Omental fat pad (tissue), 4 donors: Measurements from ENCODE around the gene KCNAB1. TPM values are rescaled to one million over a fixed set of nuclear protein-coding genes. Genes with fewer than 3 reads are reported as not detected.
"Not testable (repeated sequence)": the region's sequence is repeated elsewhere in the genome, so short reads cannot be mapped to it uniquely, and the experiment has no call there.

Experiments used
- ATAC-seq: fragments of 150-250 bp; one replicate; pipeline ENCODE4 v1.9.1; 2016; ENCODE audit warnings: mild to moderate bottlenecking, moderate library complexity; ENCODE audit not compliant: low FRiP score
- DNase-seq: peaks from one replicate; pipeline ENCODE4 v3.0.0-alpha.2; 2019; ENCODE audit warnings: low spot score
- total RNA-seq, 4 donors: library from RNA; depleted of rRNA; stranded (reverse); fragments of >200 nt; gene quantifications; one replicate each; pipeline ENCODE4 v1.1.0, GENCODE V29; 2016
- TF ChIP-seq, protein P1 (sequence below), 3 donors: fragments of 450-650 bp; IDR thresholded peaks; one replicate each; pipeline ENCODE4 v1.5.1; 2016 to 2017; ENCODE audit warnings: antibody characterized with exemption in 3 of 3, mild to moderate bottlenecking in 3 of 3, moderate library complexity in 2 of 3

KCNAB1 gene
- total RNA-seq, result 10 to 100 TPM in 1 of 4 donors, 1 to 10 TPM in 3; 2.2 to 12.6 (median 5.7) TPM

DNA sequence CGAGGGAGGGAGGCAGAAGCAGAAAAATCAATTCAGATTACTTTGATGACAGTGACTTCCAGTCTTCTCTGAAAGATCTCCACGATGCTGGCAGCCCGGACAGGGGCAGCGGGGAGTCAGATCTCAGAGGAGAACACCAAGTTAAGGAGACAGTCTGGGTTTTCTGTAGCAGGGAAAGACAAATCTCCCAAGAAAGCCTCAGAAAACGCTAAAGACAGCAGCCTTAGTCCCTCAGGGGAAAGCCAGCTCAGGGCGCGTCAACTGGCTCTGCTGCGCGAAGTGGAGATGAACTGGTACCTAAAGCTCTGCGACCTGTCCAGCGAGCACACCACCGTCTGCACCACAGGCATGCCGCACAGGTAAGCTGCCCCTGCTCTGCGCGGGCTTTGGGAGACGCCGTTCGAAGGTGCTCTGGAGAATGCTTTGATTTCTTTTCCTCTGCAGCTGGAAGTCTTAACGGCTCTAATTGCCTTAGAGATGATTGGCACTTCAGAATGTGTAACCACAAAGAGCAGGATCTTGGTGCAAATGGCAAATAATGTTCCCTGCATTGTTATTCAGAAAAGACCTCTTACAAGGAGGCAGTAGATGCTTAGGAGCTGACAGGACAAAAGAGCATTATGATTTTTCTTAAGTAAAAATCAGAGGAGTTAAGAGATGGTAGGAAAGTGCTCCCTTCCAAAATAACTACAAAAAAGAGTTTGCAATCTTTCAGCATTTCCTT, at the start of gene KCNAB1:
TSS of gene KCNAB1 (plus strand) at position 51 of the 724 bp plus-strand sequence.
- TF ChIP-seq, protein P1, sequence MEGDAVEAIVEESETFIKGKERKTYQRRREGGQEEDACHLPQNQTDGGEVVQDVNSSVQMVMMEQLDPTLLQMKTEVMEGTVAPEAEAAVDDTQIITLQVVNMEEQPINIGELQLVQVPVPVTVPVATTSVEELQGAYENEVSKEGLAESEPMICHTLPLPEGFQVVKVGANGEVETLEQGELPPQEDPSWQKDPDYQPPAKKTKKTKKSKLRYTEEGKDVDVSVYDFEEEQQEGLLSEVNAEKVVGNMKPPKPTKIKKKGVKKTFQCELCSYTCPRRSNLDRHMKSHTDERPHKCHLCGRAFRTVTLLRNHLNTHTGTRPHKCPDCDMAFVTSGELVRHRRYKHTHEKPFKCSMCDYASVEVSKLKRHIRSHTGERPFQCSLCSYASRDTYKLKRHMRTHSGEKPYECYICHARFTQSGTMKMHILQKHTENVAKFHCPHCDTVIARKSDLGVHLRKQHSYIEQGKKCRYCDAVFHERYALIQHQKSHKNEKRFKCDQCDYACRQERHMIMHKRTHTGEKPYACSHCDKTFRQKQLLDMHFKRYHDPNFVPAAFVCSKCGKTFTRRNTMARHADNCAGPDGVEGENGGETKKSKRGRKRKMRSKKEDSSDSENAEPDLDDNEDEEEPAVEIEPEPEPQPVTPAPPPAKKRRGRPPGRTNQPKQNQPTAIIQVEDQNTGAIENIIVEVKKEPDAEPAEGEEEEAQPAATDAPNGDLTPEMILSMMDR (IDR thresholded peaks at IDR 0.05), result no peak
- DNase-seq (no peak), ATAC-seq (no peak)

DNA sequence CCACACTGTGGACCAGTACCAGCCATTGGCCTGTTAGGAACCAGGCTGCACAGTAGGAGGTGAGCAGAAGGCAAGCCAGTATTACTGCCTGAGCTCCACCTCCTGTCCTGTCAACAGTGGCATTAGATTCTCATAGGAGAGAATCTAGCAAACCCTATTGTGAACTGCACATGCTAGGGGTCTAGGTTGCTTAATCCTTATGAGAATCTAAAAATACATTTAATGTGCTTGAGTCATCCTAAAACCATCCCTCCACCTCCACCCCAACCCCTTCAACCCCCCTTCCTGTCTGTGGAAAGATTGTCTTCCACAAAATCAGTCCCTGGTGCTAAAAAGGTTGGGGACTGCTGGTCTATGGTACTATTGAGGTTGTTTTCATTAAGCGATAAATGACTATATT, 49.3 kb upstream of the KCNAB1 start:
- TF ChIP-seq, protein P1 (IDR thresholded peaks at IDR 0.05), result no peak
- ATAC-seq (no peak), DNase-seq (no peak)

DNA sequence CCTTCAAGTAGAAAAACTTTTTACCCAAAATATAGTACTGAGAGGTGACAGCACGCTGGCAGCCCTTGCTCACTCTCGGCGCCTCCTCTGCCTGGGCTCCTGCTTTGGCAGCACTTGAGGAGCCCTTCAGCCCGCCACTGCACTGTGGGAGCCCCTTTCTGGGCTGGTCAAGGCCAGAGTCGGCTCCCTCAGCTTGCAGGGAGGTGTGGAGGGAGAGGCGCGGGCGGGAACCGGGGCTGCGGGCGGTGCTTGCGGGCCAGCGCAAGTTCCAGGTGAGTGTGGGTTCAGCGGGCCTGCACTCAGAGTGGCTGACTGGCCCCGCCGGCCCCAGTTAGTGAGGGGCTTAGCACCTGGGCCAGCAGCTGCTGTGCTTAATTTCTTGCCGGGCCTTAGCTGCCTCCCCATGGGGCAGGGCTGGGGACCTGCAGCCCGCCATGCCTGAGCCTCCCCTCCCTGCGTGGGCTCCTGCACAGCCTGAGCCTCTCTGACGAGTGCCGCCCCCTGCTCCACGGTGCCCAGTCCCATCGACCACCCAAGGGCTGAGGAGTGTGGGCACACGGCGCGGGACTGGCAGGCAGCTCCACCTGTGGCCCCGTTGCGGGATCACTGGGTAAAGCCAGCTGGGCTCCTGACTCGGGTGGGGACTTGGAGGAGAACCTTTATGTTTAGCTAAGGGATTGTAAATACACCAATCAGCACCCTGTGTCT, 47.3 kb upstream of the KCNAB1 start:
- not testable (repeated sequence) for DNase-seq

DNA sequence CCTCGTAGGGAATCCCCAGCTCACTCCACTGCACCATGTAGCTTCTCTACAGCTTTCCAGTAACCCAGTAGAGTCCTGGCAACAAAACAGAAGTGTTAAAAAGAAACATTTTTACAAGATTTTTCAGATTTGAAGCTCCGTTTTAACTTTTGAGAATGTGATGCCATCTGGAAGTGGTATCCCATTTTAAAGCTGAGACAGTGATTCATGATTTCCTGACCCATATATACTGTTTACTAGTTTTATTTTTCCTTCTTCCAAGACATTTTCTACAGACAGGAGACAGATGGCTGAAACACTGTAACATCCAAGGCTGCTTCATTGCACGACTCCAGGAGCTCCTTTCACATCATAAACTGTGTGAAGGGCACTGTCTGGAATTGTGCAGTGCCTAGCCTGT, 30.3 kb upstream of the KCNAB1 start:
- TF ChIP-seq, protein P1 (IDR thresholded peaks at IDR 0.05), result no peak
- ATAC-seq (no peak), DNase-seq (no peak)

More for the DNA sequence above, 47.3 kb upstream of the KCNAB1 start:
- ATAC-seq, result not testable (repeated sequence)

DNA sequence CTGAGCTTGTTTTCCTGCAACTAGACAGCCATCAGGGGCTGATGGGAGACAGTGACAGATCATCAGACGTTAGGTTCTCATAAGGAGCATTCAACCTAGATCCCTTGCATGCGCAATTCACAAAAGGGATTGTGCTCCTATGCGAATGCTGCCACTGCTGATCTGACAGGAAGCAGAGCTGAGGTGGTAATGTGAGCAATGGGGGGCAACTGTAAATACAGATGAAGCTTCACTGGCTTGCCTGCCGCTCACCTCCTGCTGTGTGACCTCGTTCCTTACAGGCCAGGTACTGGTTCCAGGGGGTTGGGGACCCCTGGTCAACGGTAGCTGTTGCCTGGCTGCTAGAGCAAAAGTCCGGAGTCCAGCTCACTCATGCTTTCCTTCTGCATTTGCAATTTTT, 26.4 kb upstream of the KCNAB1 start:
- TF ChIP-seq, protein P1 (IDR thresholded peaks at IDR 0.05), result no peak
- DNase-seq (no peak), ATAC-seq (no peak)

DNA sequence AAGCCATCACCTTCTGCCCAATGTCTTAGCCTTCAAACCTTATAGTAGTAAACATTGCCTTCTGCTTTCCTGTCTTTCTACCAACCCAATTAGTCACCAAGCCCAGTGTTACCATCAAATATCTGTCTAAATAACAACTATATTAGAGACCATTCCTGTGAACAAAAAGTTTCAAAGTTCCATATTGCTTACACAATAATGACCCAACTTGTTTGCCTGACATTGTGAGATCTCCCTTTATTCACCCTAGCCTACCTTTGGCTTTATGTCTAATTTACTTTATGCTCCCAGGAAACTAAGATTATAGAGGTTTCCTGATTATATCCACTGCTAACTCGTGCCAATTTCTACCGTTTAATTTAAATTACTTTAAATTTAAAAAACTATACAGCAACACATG, 26.0 kb upstream of the KCNAB1 start:
- TF ChIP-seq, protein P1 (IDR thresholded peaks at IDR 0.05), result no peak
- ATAC-seq (no peak), DNase-seq (no peak)

DNA sequence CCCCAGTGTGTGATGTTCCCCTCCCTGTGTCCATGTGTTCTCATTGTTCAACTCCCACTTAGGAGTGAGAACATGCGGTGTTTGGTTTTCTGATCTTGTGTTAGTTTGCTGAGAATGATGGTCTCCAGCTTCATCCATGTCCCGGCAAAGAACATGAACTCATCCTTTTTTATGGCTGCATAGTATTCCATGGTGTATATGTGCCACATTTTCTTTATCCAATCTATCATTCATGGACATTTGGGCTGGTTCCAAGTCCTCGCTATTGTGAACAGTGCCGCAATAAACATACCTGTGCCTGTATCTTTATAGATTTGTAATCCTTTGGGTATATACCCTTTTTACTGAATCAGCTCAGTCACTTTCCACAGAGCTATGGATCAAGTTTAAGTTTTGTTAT, 24.7 kb upstream of the KCNAB1 start:
- not testable (repeated sequence) for DNase-seq, ATAC-seq

DNA sequence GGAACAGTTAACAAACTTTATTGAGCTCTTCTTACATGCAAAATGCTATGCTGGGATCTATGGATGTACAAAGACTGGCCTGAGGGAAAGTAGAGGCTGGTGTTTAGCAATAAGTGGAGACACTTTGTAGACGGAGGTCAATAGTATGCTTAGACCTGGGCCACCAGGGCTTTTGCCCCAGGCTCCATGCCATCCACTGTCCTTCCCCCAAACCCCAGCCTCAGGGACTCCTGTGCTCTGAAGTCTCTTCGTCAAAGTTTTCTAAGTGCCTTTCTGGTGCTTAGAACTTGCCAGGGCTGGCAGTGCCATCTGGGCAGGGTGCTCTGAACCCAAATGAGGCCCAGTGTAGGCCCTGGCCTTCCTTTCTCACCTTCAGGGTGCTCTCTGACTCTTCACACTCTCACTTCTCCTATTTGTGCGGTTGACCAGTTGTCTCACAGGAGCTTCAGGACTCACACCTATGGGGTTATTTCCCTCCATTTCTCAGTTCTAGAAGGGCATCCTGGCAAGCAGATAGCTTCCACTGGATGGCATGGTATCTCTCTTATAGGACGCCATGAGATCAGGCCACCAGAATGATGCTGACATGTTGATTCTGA, 21.8 kb upstream of the KCNAB1 start:
- TF ChIP-seq, protein P1 (IDR thresholded peaks at IDR 0.05), result no peak
- no peak for ATAC-seq
- no peak for DNase-seq

DNA sequence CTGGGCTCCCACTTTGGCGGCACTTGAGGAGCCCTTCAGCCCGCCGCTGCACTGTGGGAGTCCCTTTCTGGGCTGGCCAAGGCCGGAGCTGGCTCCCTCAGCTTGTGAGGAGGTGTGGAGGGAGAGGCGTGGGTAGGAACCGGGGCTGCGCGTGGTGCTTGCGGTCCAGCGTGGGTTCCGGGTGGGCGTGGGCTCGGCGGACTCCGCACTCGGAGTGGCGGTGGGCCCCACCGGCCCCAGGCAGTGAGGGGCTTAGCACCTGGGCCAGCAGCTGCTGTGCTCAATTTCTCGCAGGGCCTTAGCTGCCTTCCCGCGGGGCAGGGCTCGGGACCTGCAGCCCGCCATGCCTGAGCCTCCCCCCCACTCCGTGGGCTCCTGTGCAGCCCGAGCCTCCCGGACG, 21.0 kb upstream of the KCNAB1 start:
- not testable (repeated sequence) for DNase-seq, ATAC-seq

DNA sequence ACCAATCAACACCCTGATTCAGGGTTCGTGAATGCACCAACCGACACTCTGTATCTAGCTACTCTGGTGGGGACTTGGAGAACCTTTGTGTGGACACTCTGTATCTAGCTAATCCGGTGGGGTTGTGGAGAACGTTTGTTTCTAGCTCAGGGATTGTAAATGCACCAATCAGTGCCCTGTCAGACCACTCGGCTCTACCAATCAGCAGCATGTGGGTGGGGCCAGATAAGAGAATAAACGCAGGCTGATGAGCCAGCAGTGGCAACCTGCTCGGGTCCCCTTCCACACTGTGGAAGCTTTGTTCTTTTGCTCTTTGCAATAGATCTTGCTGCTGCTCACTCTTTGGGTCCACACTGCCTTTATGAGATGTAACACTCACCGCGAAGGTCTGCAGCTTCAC, 20.4 kb upstream of the KCNAB1 start:
- ATAC-seq, DNase-seq: not testable (repeated sequence)
